ENCODE measurements around the gene DLGAP4. TPM values are rescaled to one million over a fixed set of nuclear protein-coding genes. Genes with fewer than 3 reads are reported as not detected.
A peak's percentile ranks its signal among the peaks of the same experiment; 100 is the strongest.

Gene DLGAP4
- total RNA-seq, 1 donor = 18.1 TPM

GRCh38 chr20:36273414-36274180 is 32.5 kb upstream of the DLGAP4 start:
- peak; percentile 46 for TF ChIP-seq CTCF (IDR thresholded peaks at IDR 0.05; ENCODE audit: extremely low read depth, low read depth, low read length)
- DNase-seq (ENCODE audit: insufficient read length, low spot score, missing footprints) = peak; percentile 88
- H3K36me3 ChIP-seq (ENCODE audit: insufficient read depth, low read length) = no peaks in the 10 kb centered on the region
- H3K4me2 ChIP-seq (ENCODE audit: insufficient read depth, low read length) = no peak overlapping the region
- H3K79me2 ChIP-seq (ENCODE audit: insufficient read depth, low read length) = no peaks in the 10 kb centered on the region
- H3K27ac ChIP-seq (ENCODE audit: low read depth, low read length) = no peak overlapping the region
- H3K27me3 ChIP-seq (ENCODE audit: insufficient read depth, low read length) = peaks cover 24% of the 10 kb centered on the region
- H3K4me3 ChIP-seq (ENCODE audit: insufficient read depth, low read length) = no peak overlapping the region
- no peak overlapping the region for H2AFZ ChIP-seq (ENCODE audit: low read length)
- H3K9me3 ChIP-seq (ENCODE audit: low read depth, low read length) = no peaks in the 10 kb centered on the region
- no peaks in the 10 kb centered on the region for H4K20me1 ChIP-seq (ENCODE audit: insufficient read depth, low read length)
- no peaks in the 10 kb centered on the region for H3K4me1 ChIP-seq (ENCODE audit: insufficient read depth, low read length)

- Histone ChIP-seq H4K20me1 (ENCODE audit: insufficient read depth, low read length) (no peaks in the 10 kb centered on the region), H3K9me3 (ENCODE audit: low read depth, low read length) (no peaks in the 10 kb centered on the region), H3K4me3 (ENCODE audit: insufficient read depth, low read length) (no peak overlapping the region), H3K36me3 (ENCODE audit: insufficient read depth, low read length) (no peaks in the 10 kb centered on the region), H3K27ac (ENCODE audit: low read depth, low read length) (no peak overlapping the region), H2AFZ (ENCODE audit: low read length) (no peak overlapping the region), H3K4me2 (ENCODE audit: insufficient read depth, low read length) (no peak overlapping the region), H3K27me3 (ENCODE audit: insufficient read depth, low read length) (peaks cover 28% of the 10 kb centered on the region), H3K4me1 (ENCODE audit: insufficient read depth, low read length) (no peaks in the 10 kb centered on the region), H3K79me2 (ENCODE audit: insufficient read depth, low read length) (no peaks in the 10 kb centered on the region)
- DNase-seq (ENCODE audit: insufficient read length, low spot score, missing footprints) = peak; percentile 73
- no peak for TF ChIP-seq CTCF (IDR thresholded peaks at IDR 0.05; ENCODE audit: extremely low read depth, low read depth, low read length)
Measured at GRCh38 chr20:36274181-36274841, 31.8 kb upstream of the DLGAP4 start.

- Histone ChIP-seq H3K27me3 (ENCODE audit: insufficient read depth, low read length) (peaks cover 33% of the 10 kb centered on the region), H3K9me3 (ENCODE audit: low read depth, low read length) (no peaks in the 10 kb centered on the region), H4K20me1 (ENCODE audit: insufficient read depth, low read length) (no peaks in the 10 kb centered on the region), H2AFZ (ENCODE audit: low read length) (no peak overlapping the region), H3K4me1 (ENCODE audit: insufficient read depth, low read length) (no peaks in the 10 kb centered on the region), H3K27ac (ENCODE audit: low read depth, low read length) (no peak overlapping the region), H3K4me2 (ENCODE audit: insufficient read depth, low read length) (no peak overlapping the region), H3K36me3 (ENCODE audit: insufficient read depth, low read length) (no peaks in the 10 kb centered on the region), H3K79me2 (ENCODE audit: insufficient read depth, low read length) (no peaks in the 10 kb centered on the region), H3K4me3 (ENCODE audit: insufficient read depth, low read length) (no peak overlapping the region)
- no peak for TF ChIP-seq CTCF (IDR thresholded peaks at IDR 0.05; ENCODE audit: extremely low read depth, low read depth, low read length)
- DNase-seq (ENCODE audit: insufficient read length, low spot score, missing footprints) = peak; percentile 43
Measured at GRCh38 chr20:36275011-36275410, 31.1 kb upstream of the DLGAP4 start.

- no peak overlapping the region for H3K27ac ChIP-seq (ENCODE audit: low read depth, low read length)
- no peak overlapping the region for H2AFZ ChIP-seq (ENCODE audit: low read length)
- peaks cover 33% of the 10 kb centered on the region for H3K27me3 ChIP-seq (ENCODE audit: insufficient read depth, low read length)
- peak; percentile 35 for DNase-seq (ENCODE audit: insufficient read length, low spot score, missing footprints)
- no peaks in the 10 kb centered on the region for H3K79me2 ChIP-seq (ENCODE audit: insufficient read depth, low read length)
- no peaks in the 10 kb centered on the region for H3K4me1 ChIP-seq (ENCODE audit: insufficient read depth, low read length)
- no peak overlapping the region for H3K4me3 ChIP-seq (ENCODE audit: insufficient read depth, low read length)
- TF ChIP-seq CTCF (IDR thresholded peaks at IDR 0.05; ENCODE audit: extremely low read depth, low read depth, low read length) = no peak
- H3K9me3 ChIP-seq (ENCODE audit: low read depth, low read length) = no peaks in the 10 kb centered on the region
- H4K20me1 ChIP-seq (ENCODE audit: insufficient read depth, low read length) = no peaks in the 10 kb centered on the region
- H3K4me2 ChIP-seq (ENCODE audit: insufficient read depth, low read length) = no peak overlapping the region
- H3K36me3 ChIP-seq (ENCODE audit: insufficient read depth, low read length) = no peaks in the 10 kb centered on the region
Measured at GRCh38 chr20:36275441-36276189, 30.5 kb upstream of the DLGAP4 start.

All from osteoblast (primary cell).